BLaER1 treated with 17β-estradiol and CSF1 and Interleukin-3, amounts not matched to agents 10 nM and 100 nM (cell line): Measurements from ENCODE around the gene MT1A.
"Not testable (repeated sequence)": the region's sequence is repeated elsewhere in the genome, so short reads cannot be mapped to it uniquely, and the experiment has no call there.

ENCODE experiments used
- H3K27ac ChIP-seq, 11 experiments: shearing (Covaris generic); formaldehyde crosslinking; 2 replicates each; pipeline ENCODE4 v1.8.1; 2022
- H3K27me3 ChIP-seq, 11 experiments: shearing (Covaris generic); formaldehyde crosslinking; 2 replicates each; pipeline ENCODE4 v1.8.1; 2022
- H3K36me3 ChIP-seq, 11 experiments: shearing (Covaris generic); formaldehyde crosslinking; 2 replicates each; pipeline ENCODE4 v1.8.1; 2022
- H3K4me1 ChIP-seq, 10 experiments: shearing (Covaris generic); formaldehyde crosslinking; 2 replicates each; pipeline ENCODE4 v1.8.1; 2022
- H3K4me2 ChIP-seq, 11 experiments: shearing (Covaris generic); formaldehyde crosslinking; 2 replicates each; pipeline ENCODE4 v1.8.1; 2022
- H3K4me3 ChIP-seq, 10 experiments: shearing (Covaris generic); formaldehyde crosslinking; 2 replicates each; pipeline ENCODE4 v1.8.1; 2022
- H3K9ac ChIP-seq, 11 experiments: shearing (Covaris generic); formaldehyde crosslinking; 2 replicates each; pipeline ENCODE4 v1.8.1; 2022
- H3K9me3 ChIP-seq, 11 experiments: shearing (Covaris generic); formaldehyde crosslinking; replicated peaks in 1 of 11; 2 replicates each; pipeline ENCODE4 v1.8.1; 2022
- H4K20me1 ChIP-seq, 11 experiments: shearing (Covaris generic); formaldehyde crosslinking; 2 replicates each; pipeline ENCODE4 v1.8.1; 2022
- Cebpa-rat ChIP-seq, 11 experiments: shearing (Covaris generic); IDR thresholded peaks; 2 replicates each; pipeline ENCODE4 v1.8.1; 2022

The MT1A gene

DNA sequence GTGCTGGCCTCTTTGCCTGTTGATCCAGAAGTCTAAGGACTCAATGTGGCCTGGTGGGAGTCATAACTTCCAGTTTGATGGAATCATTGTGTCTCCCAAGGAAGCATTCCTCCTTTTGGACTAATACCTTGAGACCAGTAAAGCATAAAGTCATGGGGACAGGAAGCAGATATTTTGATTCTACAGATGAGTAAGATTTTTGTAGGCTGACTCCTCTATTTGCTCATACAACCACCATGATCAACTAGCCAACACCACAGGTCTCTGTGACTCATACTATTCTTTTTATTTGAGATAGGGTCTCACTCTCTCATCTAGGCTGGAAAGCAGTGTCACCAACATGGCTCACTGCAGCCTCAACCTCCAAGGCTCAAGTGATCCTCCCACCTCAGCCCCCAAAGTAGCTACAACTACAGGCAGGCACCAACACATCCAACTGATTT is 23.9 kb upstream of the MT1A start:
- Histone ChIP-seq H3K36me3 (no peaks in the 10 kb centered on the region), H3K27me3 (peaks cover 36 to 51% (median 47%) of the 10 kb centered on the region in 11 experiments), H3K9ac (no peak overlapping the region), H3K4me1 (peaks cover 19 to 26% (median 21%) of the 10 kb centered on the region in 10 experiments), H3K9me3 (peaks cover 0 to 6% (median 0%) of the 10 kb centered on the region in 11 experiments; a peak in 1 of 22 replicates), H3K27ac (no peak overlapping the region), H4K20me1 (peaks cover 0 to 9% (median 0%) of the 10 kb centered on the region in 11 experiments; a peak in 3 of 22 replicates), H3K4me2 (no peak overlapping the region), H3K4me3 (no peak overlapping the region)
- no peak for TF ChIP-seq Cebpa-rat (IDR thresholded peaks at IDR 0.05)

DNA sequence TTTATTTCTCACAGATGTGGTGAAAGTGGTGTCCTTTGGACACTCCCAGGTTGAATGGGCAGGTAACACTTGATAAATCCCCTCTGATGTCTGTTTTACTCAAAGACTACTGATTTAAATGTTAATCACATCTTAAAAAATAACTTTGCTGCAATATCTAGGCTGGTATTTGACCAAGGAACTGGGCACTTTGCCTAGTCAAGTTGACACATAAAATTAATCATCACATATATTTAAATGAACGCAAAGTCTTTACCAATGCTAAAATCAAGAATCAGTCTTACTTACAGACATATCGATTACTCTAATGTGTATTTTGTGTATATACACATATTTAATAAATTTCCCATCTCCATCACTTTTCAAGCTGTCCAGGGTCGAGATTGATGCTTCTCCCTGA is 23.1 kb upstream of the MT1A start:
- no peak overlapping the region for H3K4me2 ChIP-seq
- H3K36me3 ChIP-seq: no peaks in the 10 kb centered on the region
- peaks cover 0 to 9% (median 0%) of the 10 kb centered on the region in 11 experiments; a peak in 3 of 22 replicates for H4K20me1 ChIP-seq
- no peak for TF ChIP-seq Cebpa-rat (IDR thresholded peaks at IDR 0.05)
- peaks cover 13 to 19% (median 14%) of the 10 kb centered on the region in 10 experiments for H3K4me1 ChIP-seq
- peaks cover 0 to 6% (median 0%) of the 10 kb centered on the region in 11 experiments; a peak in 1 of 22 replicates for H3K9me3 ChIP-seq
- no peak overlapping the region for H3K4me3 ChIP-seq
- H3K27ac ChIP-seq: no peak overlapping the region
- no peak overlapping the region for H3K9ac ChIP-seq
- peaks cover 44 to 59% (median 55%) of the 10 kb centered on the region in 11 experiments for H3K27me3 ChIP-seq

DNA sequence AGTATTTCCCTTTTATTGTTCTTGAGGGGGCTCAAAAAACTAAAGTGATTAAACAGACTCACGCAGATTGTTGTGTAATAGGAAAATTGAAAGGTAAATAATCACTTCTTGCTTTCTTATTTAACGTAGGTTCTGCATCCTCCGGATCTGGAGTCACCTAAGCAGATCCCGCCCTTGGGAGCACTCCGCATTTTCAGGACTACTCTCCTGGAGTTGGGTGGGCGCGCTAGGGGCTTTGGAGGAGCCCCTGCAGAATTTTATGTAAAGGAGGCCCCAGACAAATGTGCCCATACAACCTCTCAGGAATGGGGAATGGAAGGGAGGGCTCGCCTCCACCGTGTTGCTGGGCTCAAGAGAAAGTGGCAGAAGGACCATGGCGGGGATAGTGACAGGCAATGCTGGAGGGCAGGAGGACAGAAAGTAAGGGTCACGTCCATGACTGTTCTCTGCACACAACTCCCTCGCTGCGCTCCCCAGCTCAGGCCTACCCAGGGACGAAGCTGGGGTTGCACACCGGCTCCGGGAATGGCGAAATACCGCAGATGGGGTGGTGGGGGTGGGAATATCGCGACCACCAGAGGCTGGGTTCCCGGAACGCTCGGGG is 21.8 kb upstream of the MT1A start:
- TF ChIP-seq Cebpa-rat (IDR thresholded peaks at IDR 0.05): no peak
- no peak overlapping the region for H3K4me3 ChIP-seq

DNA sequence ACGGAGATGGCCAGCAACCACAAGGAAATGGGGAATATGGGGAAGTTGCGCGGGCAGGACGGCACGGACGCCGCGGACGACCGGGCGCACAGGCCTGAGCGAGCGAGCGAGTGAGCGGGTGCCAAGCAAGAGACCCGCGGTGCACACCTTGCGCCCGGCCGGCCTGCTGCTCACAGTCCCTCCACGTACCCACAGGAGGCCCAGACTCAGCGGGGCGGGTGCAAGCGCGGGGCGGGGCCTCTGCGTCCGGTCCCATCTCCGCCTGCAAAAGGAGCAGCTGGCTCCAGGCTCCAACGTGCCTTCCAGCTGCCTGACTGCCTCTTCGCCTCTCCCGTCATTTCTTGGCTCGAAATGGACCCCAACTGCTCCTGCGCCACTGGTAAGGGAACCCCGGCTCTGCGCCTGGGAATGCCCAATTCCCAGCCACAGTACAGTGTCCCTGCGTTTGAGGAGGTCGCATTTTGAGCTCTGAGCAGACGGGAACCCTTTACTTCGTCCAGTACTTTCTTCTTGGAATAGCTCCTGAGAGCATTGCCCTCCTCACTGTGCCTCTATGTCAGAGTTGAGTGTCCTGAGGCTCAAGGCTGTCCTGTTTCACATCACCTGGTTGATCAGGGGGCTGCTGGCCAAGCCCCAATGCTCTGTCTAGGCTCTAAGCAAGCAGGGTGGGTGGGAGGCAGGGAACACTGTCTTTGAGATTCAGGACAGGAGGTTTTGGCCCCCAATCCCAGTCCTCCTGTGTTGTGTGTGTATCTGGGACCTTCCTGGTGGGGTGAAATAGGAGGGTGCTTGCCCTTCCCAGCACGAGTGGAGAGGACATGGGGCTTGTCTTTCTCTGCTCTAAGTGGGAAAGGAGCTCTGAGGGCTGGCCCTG is 21.0 kb upstream of the MT1A start:
- Histone ChIP-seq H4K20me1 (peaks cover 0 to 9% (median 0%) of the 10 kb centered on the region in 11 experiments; a peak in 3 of 22 replicates), H3K4me2 (peak overlapping the region in 4 of 11 experiments; percentile 9 to 55 (median 17); a peak in 4 of 22 replicates), H3K27ac (no peak overlapping the region), H3K4me1 (0 out of 20 replicates have a peak, but pooled peaks cover 0 to 5% (median 0%) of the 10 kb centered on the region in 10 experiments), H3K4me3 (no peak overlapping the region), H3K36me3 (no peaks in the 10 kb centered on the region), H3K27me3 (peaks cover 51 to 78% (median 73%) of the 10 kb centered on the region in 11 experiments), H3K9me3 (peaks cover 0 to 6% (median 0%) of the 10 kb centered on the region in 11 experiments; a peak in 1 of 22 replicates), H3K9ac (no peak overlapping the region)
- TF ChIP-seq Cebpa-rat (IDR thresholded peaks at IDR 0.05): no peak

More for the DNA sequence above, 21.8 kb upstream of the MT1A start:
- Histone ChIP-seq H3K9me3 (peaks cover 0 to 6% (median 0%) of the 10 kb centered on the region in 11 experiments; a peak in 1 of 22 replicates), H3K27ac (no peak overlapping the region), H3K9ac (no peak overlapping the region), H3K4me1 (peaks cover 0 to 5% (median under 1%) of the 10 kb centered on the region in 10 experiments; a peak in 10 of 20 replicates), H4K20me1 (peaks cover 0 to 9% (median 0%) of the 10 kb centered on the region in 11 experiments; a peak in 3 of 22 replicates), H3K36me3 (no peaks in the 10 kb centered on the region), H3K27me3 (peaks cover 47 to 73% (median 65%) of the 10 kb centered on the region in 11 experiments), H3K4me2 (peak overlapping the region in 3 of 11 experiments; percentile 9 to 55 (median 22); a peak in 4 of 22 replicates)

DNA sequence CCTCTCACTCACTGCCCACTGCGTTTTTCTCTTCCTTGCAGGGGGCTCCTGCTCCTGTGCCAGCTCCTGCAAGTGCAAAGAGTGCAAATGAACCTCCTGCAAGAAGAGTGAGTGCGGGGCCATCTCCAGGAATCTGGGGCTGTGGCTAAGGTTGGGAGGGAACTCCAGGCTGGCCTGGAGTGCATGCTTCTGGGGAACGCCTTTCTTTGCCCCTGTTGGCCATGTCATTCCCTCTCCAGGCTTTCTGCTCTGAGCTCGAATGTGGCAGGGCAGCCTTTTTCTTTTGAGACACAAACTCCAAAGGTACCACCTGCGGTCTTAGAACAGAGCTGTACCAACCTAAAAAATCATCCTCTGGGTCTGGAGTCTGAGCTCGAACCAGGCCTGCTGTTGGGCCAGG is 20.3 kb upstream of the MT1A start:
- H3K27me3 ChIP-seq: peaks cover 57 to 85% (median 80%) of the 10 kb centered on the region in 11 experiments
- H3K27ac ChIP-seq: no peak overlapping the region
- H4K20me1 ChIP-seq: peaks cover 0 to 9% (median 0%) of the 10 kb centered on the region in 11 experiments; a peak in 3 of 22 replicates
- no peak overlapping the region for H3K4me2 ChIP-seq
- no peak overlapping the region for H3K4me3 ChIP-seq
- H3K9ac ChIP-seq: no peak overlapping the region
- no peak for TF ChIP-seq Cebpa-rat (IDR thresholded peaks at IDR 0.05)
- H3K9me3 ChIP-seq: peaks cover 0 to 6% (median 0%) of the 10 kb centered on the region in 11 experiments; a peak in 1 of 22 replicates
- H3K4me1 ChIP-seq: 0 out of 20 replicates have a peak, but pooled peaks cover 0 to 5% (median 0%) of the 10 kb centered on the region in 10 experiments
- no peaks in the 10 kb centered on the region for H3K36me3 ChIP-seq

DNA sequence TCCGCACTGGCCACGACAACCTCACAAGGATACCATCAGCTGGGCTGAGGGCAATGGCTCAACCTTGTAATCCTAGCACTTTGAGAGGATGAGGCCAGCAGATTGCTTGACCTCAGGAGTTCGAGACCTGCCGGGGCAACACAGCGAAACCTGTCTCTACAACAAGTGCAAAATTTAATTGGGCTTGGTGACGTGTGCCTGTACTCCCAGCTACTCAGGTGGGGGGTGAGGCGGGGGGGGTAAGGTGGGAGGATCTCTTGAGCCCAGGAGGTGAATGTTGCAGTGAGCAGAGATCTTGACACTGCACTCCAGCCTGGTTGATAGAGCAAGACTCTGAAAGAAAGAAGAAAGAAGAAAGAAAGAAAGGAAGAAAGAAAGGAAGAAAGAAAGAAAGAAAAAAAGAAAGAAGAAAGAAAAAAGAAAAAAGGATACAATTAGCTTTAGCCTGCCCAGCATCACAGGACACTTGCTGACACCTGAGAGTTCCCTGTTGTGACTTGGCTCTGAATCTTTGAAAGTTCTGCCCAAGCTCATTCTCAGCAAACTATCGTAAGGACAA is 18.0 kb upstream of the MT1A start:
- TF ChIP-seq Cebpa-rat (IDR thresholded peaks at IDR 0.05): no peak

DNA sequence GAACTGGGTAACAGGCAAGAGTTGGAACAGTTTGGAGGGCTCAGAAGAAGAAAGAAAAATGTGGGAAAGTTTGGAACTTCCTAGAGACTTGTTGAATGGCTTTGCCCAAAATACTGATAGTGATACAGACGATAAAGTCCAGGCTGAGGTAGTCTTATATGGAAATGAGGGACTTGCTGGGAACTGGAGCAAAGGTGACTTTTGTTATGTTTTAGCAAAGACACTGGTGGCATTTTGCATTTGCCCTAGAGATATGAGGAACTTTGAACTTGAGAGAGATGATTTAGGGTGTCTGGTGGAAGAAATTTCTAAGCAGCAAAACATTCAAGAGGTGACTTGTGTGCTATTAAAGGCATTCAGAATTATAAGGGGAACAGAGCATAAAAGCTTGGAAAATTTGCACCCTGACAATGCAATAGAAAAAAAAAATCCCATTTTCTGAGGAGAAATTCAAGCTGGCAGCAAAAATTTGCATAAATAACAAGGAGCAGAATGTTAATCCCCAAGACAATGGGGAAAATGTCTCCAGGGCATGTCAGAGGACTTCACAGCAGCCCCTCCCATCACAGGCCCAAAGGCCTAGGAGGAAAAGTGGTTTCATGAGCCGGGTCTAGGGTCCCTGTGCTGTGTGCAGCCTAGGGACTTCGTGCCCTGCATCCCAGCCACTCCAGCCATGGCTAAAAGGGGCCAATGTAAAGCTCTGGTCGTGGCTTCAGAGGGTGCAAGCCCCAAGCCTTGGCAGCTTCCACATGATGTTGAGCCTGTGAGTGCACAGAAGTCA is 16.6 kb upstream of the MT1A start:
- H3K9me3 ChIP-seq, H3K27ac ChIP-seq, H3K36me3 ChIP-seq, H3K4me2 ChIP-seq, H3K9ac ChIP-seq, H3K4me3 ChIP-seq: not testable (repeated sequence)
- peaks cover 8 to 13% (median 11%) of the 10 kb centered on the region in 10 experiments; a peak in 17 of 20 replicates for H3K4me1 ChIP-seq
- peaks cover 81 to 99% (median 97%) of the 10 kb centered on the region in 11 experiments for H3K27me3 ChIP-seq
- peaks cover 0 to 24% (median 0%) of the 10 kb centered on the region in 11 experiments; a peak in 10 of 22 replicates for H4K20me1 ChIP-seq

More for the DNA sequence above, 18.0 kb upstream of the MT1A start:
- Histone ChIP-seq H3K9ac (no peak overlapping the region), H3K4me1 (peaks cover 1 to 7% (median 5%) of the 10 kb centered on the region in 10 experiments; a peak in 16 of 20 replicates), H3K4me2 (no peak overlapping the region), H3K36me3 (no peaks in the 10 kb centered on the region), H3K27me3 (peaks cover 76 to 99% (median 97%) of the 10 kb centered on the region in 11 experiments), H3K4me3 (no peak overlapping the region), H3K27ac (no peak overlapping the region), H4K20me1 (peaks cover 0 to 13% (median 0%) of the 10 kb centered on the region in 11 experiments; a peak in 5 of 22 replicates), H3K9me3 (peaks cover 0 to 8% (median 0%) of the 10 kb centered on the region in 11 experiments; a peak in 2 of 22 replicates)

DNA sequence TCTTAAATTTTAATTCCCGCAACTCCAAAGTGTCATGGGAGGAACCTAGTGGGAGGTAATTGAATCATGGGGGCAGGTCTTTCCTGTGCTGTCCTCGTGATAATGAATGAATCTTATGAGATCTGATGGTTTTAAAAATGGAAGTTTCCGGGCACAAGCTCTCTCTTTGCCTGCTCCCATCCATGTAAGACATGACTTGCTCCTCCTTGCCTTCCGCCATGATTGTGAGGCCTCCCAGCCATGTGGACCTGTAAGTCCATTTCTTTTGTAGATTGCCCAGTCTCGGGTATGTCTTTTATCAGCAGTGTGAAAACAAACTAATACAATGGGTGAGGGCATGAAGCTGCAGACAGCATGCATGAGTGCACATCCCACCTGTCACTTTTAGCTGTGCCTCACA is 15.3 kb upstream of the MT1A start:
- not testable (repeated sequence) for H3K4me2 ChIP-seq, H3K36me3 ChIP-seq, H3K9ac ChIP-seq, H3K27ac ChIP-seq, H3K4me3 ChIP-seq, H3K9me3 ChIP-seq
- Histone ChIP-seq H4K20me1 (peaks cover 0 to 19% (median 0%) of the 10 kb centered on the region in 11 experiments; a peak in 10 of 22 replicates), H3K4me1 (peaks cover 8 to 12% (median 11%) of the 10 kb centered on the region in 10 experiments; a peak in 17 of 20 replicates), H3K27me3 (peaks cover 81 to 99% (median 97%) of the 10 kb centered on the region in 11 experiments)
